GM15510 (cell line): Measurements from ENCODE around the gene FBXW9.
A peak's percentile ranks its signal among the peaks of the same experiment; 100 is the strongest.

Source experiments
- POLR2A ChIP-seq: IDR thresholded peaks from 3 replicates; pipeline ENCODE4 v1.6.1; 2011; ENCODE audit warnings: borderline replicate concordance; ENCODE audit not compliant: insufficient read length; ENCODE audit errors: extremely low read depth

FBXW9 gene

DNA sequence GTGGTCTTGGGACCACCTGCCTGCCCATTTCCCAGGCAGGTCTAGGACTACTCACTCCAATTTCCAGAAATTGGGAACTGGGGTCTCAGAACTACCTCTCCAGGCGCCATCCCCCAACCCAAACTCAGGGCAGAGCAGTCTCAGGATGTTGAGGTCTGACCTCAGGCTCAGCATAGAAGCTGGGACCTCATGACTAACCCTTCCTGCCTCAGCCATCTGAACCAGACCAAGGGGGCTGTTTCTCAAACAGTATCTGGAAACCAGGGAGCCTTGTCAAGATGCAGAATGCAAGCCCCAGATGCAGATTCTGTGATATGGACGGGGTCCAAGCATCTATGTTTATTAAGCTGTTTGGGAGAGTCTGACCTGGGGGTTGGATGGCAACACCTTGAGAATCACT lies 1.3 kb downstream of the FBXW9 start:
- no peak for TF ChIP-seq POLR2A

DNA sequence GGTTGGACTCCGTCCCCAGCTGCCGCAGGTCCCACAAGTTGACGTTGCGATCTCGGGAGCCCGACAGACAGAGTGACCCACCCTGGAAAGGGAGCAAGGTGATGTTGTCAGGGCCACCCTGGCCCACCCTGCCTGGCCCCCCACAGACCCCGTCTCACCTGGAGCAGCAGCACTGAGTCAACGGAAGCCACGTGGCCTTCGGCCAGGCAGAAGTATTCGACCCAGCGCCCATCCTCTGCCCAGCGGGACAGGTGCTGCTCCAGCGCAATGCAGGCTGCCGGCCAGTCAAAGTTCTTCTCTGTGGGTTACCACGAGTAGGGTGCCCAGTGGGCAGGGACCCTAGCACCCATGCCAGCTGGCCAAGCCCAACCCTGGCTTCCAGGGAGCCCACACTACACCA lies 1.8 kb downstream of the FBXW9 start:
- TF ChIP-seq POLR2A: no peak

DNA sequence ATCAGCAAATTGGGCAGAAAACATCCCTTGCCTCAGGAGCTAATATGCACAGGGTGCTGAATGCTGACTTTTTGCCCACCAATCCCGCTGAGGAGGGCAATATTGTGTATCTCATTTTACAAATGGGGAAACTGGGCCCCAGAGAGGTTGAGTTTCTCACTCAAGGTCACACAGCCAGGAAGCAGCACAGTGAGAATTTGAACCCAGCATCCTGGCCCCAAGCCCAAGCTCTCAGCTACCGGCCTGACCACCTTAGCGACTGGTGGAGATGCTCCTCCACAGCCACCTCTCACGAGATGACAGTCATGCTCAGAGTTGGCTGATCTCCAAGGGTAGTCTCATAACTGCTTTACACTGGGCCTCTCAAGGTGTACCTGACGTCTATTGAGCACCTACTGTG lies 3.5 kb downstream of the FBXW9 start:
- TF ChIP-seq POLR2A: no peak

DNA sequence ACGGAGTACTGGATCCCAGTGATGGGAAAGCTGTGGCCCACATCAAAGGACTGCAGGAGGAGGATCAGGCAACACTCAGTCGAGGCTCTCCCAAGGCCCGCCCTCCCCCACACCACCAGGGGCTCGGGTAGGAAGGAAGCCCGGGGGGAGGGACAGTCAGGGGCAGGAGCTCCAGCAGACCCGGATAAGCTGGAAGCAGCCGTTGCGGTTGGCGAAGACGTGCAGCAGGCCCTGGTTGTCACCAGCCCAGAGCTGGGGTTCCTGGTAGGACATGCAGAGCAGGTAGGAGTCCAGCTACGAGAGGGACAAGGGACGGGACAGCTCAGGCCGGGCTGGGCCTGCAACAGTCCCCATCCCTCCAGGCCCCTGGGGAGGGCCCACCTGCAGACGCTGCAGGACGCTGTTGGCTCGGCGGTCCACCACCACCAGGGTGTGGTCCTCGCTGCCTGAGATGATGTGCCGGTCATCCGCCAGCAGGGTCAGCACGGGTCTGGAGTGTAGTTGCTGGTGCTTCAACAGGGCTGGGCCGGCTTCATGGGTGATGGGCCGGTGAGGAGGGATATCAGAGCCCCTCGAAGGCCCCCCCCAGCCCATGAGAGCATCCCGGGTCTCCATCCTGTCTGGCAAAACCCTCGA lies 6.7 kb downstream of the FBXW9 start:
- no peak for TF ChIP-seq POLR2A

DNA sequence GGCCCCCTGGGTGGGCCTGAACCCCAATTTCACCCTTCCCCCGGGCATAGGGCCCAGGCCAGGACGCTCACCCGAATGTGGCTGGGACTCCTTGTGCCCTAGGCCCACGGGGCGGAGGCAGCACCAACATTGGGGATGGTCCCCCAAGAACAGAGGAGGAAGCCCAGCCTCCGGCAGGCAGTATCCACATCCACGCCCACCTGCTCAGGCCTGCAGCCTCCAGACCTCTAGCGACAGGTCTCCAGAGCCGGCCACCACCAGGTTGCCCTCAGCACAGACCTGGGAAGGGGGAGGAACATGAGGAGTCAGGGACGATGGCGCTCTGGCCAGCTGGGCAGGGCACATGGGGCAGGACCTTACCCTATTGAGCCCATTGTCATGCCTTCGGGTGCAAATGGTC lies 7.4 kb downstream of the FBXW9 start:
- no peak for TF ChIP-seq POLR2A

DNA sequence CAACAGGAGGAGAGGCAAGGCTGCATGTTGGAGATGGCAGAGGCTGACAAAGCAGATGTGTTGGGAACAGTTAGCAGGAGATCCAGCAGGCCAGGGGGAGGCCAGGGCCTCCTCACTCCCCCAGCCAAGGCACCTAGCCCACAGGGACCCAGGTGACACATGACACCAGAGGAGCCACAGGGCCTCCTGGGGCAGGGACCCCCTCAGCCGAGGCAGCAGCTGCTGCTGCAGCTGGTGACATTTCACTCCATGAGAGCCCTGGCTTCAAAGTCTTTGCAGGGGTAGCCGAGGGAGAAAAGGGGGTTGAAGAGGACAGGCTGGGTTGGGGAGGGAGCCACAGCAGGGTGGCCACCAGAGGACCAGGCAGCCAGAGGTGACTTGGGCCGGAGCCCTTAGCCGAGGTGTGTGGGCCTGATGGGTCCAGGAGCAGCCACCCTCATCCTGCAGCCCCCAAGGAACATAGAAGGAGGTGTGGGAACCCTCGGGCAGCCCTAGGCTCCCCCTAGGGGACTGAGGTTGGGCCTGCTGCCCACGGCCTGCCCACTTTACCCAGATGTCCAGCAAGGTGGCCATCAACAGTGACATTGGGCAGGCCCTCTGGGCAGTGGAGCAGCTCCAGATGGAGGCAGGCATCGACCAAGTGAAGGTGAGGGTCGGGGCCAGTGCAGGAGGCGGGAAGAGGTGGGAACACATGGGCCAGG lies 8.8 kb downstream of the FBXW9 start, which contains the start of gene GNG14:
TSS of gene GNG14 (plus strand) at position 503 of the 701 bp plus-strand sequence. CDS start at position 554, 51 bp downstream.
- no peak for TF ChIP-seq POLR2A

DNA sequence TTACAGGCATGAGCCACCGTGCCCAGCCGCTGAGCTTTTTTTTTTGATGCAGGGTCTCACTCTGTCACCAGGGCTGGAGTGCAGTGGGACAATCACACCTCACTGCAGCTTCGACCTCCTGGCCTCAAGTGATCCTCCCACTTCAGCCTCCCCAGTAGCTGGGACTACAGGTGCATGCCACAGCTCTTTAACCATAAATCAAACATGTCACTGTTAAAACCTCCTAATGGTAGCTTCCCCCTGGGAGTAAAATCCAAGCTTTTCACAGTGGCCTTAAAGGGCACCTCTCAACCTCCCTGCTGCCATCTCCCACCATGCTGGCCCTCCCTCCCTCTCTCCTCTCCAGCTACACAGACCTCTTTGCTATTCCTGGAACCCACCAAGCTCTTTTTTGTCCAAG lies 10.6 kb downstream of the FBXW9 start:
- TF ChIP-seq POLR2A: no peak

DNA sequence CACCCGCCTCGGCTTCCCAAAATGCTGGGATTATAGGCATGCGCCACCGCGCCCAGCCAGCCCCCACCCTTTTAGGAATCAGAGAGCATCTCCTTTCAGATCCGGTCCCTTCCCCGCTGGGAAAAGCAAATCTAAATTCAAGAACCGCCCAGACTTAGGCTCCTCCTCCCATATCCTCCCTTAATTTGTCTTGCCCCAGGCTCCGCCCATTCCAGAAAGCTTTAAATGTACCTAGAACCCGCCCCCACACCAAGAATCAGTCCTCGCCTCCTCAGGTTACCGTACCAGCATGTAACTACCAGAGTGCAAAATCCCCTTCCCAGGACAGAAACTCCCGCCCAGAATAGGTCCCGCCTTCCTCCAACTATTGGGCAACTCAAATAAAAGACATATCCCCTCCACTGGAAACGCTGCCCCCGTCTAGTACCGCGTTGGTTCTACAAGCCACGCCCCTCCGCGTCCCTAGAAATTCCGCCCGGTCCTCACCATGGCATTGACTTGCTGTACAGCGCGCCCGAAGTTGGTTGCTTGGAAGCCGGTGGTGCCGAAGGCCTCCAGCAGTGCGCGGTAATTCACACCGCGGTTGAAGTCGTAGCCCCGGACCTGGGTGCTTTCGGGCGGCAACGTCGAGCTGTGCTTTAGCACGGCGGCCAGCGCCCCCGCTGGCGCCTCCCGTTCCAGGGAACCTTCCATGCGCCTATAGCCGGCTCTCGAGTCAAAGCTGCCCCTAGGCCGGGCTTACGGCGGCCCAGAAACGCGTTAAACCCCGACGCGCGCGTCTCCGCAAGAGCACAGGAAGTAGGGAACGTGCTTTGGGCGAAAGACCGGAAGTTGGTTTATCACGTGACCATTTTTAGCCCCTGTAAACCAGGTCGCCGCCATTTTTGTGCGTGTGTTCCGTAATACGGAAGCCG lies 15.1 kb downstream of the FBXW9 start, which contains the start of gene DHPS:
TSS of gene DHPS (minus strand) at position 807 of the 914 bp plus-strand sequence. CDS start at position 693, 114 bp downstream.
- peak; percentile 61 for TF ChIP-seq POLR2A

DNA sequence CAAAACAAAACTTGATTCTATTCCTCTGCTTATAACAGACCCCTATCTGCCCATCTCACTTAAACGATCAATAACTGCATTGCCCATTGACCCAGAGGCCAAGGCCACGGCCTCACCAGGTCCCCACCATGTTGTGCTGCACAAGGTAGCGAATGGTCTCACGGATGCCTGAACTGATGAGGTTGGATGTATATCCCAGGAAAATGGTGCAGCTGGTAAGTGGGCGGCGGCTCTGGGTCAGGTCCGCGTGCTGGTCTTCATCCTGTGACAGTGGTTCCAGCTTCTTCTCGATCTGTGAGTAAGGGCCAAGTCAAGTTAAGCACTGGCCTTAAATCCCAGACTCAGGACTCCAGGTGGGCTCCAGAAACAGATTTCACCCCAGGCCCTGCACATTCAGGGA lies 16.4 kb downstream of the FBXW9 start:
- no peak for TF ChIP-seq POLR2A

DNA sequence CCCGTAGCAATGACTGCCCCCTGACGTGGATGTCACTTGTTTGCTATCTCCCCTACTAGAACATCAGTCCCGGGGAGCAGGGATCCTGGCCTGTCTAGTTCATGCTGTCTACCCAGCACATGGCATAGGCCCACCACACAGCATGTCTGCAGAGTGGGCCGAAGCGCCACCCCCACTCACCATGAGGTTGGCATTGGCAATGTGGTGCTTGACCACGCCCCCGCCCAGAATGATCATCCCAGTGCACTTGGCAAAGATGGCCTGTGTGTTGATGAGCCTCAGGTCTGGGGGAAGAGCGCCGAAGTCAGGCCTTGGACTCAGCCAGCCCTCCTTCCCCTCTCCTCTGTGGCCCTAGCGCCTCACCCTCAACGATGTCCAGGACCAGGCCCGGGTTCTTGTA lies 19.5 kb downstream of the FBXW9 start:
- no peak for TF ChIP-seq POLR2A

DNA sequence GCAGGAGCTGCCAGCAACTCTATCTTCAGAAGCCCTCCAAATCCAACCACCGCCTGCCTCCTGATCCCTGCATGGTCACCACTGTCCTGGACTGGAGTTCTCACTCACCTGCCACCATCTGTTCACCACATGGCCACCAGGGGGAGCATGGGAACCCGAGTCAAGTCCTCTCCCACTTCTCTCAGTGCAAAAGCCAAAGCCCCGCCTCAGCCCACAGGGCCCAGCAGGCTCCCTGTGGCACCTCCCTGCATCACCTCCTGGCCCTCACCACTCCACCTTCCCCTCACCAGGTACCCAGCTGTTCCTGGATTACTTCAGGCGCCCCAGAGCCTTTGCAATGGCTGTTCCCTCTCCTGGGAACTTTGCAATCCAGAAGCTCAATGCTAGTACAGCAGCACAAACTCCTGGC lies 20.0 kb downstream of the FBXW9 start:
- TF ChIP-seq POLR2A: no peak

DNA sequence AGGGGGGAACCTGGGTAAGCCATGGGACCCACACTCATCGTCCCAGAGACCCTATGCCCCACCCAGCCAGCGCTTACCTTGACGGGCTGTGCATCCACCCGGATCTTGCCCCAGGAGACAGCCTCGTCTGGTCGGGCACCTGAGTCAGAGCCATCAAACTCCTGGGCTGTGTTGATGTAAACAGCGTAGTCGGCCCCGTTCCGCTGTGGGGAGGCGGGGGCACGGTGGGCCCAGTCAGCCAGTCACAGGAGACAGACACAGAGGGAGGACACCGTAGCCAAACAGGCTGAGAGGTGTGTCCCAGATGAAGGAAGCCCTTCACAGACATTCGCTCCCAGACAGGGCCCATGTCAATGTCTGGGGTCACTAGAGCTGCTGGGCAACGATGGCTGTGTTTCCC lies 20.5 kb downstream of the FBXW9 start:
- TF ChIP-seq POLR2A: no peak

DNA sequence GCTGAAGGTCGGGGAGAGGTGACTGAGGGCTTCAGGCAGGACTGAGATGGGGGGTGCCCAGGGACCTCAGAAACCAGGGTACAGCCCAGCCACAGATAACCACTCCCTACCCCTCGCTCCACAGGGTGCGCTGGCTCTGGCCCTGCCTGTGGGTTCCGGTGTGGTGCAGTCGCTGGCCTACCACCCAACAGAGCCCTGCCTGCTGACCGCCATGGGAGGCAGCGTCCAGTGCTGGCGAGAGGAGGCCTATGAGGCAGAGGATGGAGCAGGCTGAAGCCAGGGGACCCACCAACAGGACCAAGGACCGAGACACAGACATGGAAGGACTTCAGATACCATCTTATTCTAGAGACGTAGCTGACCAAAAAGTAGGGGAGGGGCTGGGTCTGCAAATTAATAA lies 21.0 kb downstream of the FBXW9 start:
- no peak for TF ChIP-seq POLR2A

DNA sequence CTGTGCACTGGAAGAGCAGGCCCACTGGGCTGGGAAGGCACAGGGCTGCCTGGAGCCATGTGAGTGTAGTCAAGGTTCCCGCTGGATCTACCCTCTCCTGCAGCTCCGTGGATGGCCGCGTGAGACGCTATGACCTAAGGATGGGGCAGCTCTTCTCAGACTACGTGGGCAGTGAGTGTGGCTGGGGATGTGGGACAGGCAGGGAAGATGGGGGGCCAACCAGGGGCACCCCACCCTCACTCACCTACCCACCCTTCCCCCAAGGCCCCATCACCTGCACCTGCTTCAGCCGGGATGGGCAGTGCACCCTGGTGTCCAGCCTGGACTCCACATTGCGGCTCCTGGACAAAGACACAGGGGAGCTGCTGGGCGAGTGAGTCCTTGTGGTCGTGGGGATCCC lies 23.7 kb downstream of the FBXW9 start:
- no peak for TF ChIP-seq POLR2A
